Testis (tissue), 2 donors: ENCODE data around the gene SLC4A9.

ENCODE experiments used
- POLR2A ChIP-seq: fragments of 450-650 bp; IDR thresholded peaks from one replicate; pipeline ENCODE4 v1.6.1; 2017; ENCODE audit warnings: antibody characterized with exemption, mild to moderate bottlenecking, moderate library complexity
- TF ChIP-seq, protein P1 (sequence below), 3 experiments: fragments of 450-650 bp in 2 of 3; fragments of 200-600 bp in 1 of 3; sonication (generic) in 1 of 3; IDR thresholded peaks; one replicate each; pipeline ENCODE4 v1.5.1; 2016 to 2019; ENCODE audit warnings: antibody characterized with exemption in 3 of 3, mild to moderate bottlenecking in 2 of 3, moderate library complexity in 1 of 3

DNA sequence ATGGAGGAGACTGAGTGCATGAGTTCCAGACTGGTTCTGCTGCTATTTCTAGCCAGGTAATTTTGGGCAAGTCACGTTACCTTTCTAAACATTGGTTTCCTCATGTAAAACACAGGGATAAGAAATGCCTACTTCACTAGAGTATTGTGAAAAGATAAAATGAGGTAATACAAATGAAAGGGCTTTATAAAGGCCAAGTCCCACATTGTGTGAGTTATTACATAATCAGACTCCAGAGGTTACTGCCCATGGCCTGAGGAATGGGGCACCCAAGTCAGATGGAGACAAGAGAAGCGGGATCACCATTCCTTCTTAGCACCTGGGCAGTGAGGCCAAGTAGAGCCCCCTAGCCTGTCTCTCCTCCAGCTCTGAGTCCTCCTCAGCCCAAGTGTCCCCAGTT lies 21.1 kb upstream of the SLC4A9 start:
- TF ChIP-seq POLR2A = no peak
- TF ChIP-seq, protein P1, sequence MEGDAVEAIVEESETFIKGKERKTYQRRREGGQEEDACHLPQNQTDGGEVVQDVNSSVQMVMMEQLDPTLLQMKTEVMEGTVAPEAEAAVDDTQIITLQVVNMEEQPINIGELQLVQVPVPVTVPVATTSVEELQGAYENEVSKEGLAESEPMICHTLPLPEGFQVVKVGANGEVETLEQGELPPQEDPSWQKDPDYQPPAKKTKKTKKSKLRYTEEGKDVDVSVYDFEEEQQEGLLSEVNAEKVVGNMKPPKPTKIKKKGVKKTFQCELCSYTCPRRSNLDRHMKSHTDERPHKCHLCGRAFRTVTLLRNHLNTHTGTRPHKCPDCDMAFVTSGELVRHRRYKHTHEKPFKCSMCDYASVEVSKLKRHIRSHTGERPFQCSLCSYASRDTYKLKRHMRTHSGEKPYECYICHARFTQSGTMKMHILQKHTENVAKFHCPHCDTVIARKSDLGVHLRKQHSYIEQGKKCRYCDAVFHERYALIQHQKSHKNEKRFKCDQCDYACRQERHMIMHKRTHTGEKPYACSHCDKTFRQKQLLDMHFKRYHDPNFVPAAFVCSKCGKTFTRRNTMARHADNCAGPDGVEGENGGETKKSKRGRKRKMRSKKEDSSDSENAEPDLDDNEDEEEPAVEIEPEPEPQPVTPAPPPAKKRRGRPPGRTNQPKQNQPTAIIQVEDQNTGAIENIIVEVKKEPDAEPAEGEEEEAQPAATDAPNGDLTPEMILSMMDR (IDR thresholded peaks at IDR 0.05) = no peak
